Progenitor cell of endocrine pancreas (in vitro differentiated cells): ENCODE measurements around the gene RPRD1B. TPM values are rescaled to one million over a fixed set of nuclear protein-coding genes. Genes with fewer than 3 reads are reported as not detected.

Experiments used
- DNase-seq: peaks from one replicate; pipeline ENCODE4 v3.0.0; 2021; ENCODE audit warnings: low spot score; ENCODE audit not compliant: unreplicated experiment
- H3K27ac Mint-ChIP-seq: 2 replicates; pipeline ENCODE4 v1.8.0; 2021; ENCODE audit warnings: mild to moderate bottlenecking, moderate library complexity, mixed read lengths
- H3K27me3 Mint-ChIP-seq: 2 replicates; pipeline ENCODE4 v1.8.0; 2021; ENCODE audit warnings: mixed read lengths
- H3K36me3 Mint-ChIP-seq: 2 replicates; pipeline ENCODE4 v1.8.0; 2022; ENCODE audit warnings: mixed read lengths; ENCODE audit not compliant: insufficient read depth
- H3K4me1 Mint-ChIP-seq: 2 replicates; pipeline ENCODE4 v1.8.0; 2021; ENCODE audit warnings: low read depth, mixed read lengths
- H3K4me3 Mint-ChIP-seq: 2 replicates; pipeline ENCODE4 v1.8.0; 2021; ENCODE audit warnings: low read depth, mild to moderate bottlenecking, moderate library complexity, mixed read lengths
- H3K9me3 Mint-ChIP-seq: 2 replicates; pipeline ENCODE4 v1.8.0; 2021; ENCODE audit warnings: low read depth, mixed read lengths
- total RNA-seq: library from RNA; stranded (reverse); gene quantifications from 2 replicates; pipeline ENCODE4 v1.2.1, GENCODE V29; 2021
- TF ChIP-seq, protein P1 (sequence below): fragments of 200-600 bp; sonication (generic); IDR thresholded peaks from one replicate; pipeline ENCODE4 v1.5.0; 2021; ENCODE audit warnings: antibody characterized with exemption, mild to moderate bottlenecking; ENCODE audit not compliant: unreplicated experiment

The RPRD1B gene
- total RNA-seq, 1 donor from 2014 or later, result 31.7 TPM

DNA sequence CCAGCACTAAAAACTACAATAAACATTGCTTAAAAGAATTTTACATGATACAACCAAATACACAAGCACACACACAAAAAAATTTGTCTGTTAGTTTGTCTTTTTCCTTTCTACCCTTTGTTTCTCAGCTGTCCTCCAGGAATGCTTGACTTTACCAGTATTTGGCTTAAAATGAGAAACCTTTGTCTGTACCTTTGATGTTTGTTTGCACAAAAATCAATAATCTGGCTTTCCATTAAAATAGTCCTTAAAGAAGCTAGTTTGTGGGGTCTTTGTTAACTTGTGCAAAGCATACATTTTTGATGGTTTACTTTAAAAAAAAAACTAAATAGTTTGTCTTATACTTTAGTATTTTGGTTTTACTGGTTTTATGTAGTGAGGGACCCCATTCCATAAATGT lies 49.3 kb downstream of the RPRD1B start:
- Mint-ChIP-seq H3K27ac (peak overlapping the region; percentile 56), H3K4me3 (no peak overlapping the region), H3K9me3 (peaks cover 24% of the 10 kb centered on the region), H3K4me1 (peaks cover 22% of the 10 kb centered on the region), H3K36me3 (peaks cover 54% of the 10 kb centered on the region), H3K27me3 (no peaks in the 10 kb centered on the region)
- DNase-seq, result no peak
- TF ChIP-seq, protein P1, sequence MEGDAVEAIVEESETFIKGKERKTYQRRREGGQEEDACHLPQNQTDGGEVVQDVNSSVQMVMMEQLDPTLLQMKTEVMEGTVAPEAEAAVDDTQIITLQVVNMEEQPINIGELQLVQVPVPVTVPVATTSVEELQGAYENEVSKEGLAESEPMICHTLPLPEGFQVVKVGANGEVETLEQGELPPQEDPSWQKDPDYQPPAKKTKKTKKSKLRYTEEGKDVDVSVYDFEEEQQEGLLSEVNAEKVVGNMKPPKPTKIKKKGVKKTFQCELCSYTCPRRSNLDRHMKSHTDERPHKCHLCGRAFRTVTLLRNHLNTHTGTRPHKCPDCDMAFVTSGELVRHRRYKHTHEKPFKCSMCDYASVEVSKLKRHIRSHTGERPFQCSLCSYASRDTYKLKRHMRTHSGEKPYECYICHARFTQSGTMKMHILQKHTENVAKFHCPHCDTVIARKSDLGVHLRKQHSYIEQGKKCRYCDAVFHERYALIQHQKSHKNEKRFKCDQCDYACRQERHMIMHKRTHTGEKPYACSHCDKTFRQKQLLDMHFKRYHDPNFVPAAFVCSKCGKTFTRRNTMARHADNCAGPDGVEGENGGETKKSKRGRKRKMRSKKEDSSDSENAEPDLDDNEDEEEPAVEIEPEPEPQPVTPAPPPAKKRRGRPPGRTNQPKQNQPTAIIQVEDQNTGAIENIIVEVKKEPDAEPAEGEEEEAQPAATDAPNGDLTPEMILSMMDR, result no peak

DNA sequence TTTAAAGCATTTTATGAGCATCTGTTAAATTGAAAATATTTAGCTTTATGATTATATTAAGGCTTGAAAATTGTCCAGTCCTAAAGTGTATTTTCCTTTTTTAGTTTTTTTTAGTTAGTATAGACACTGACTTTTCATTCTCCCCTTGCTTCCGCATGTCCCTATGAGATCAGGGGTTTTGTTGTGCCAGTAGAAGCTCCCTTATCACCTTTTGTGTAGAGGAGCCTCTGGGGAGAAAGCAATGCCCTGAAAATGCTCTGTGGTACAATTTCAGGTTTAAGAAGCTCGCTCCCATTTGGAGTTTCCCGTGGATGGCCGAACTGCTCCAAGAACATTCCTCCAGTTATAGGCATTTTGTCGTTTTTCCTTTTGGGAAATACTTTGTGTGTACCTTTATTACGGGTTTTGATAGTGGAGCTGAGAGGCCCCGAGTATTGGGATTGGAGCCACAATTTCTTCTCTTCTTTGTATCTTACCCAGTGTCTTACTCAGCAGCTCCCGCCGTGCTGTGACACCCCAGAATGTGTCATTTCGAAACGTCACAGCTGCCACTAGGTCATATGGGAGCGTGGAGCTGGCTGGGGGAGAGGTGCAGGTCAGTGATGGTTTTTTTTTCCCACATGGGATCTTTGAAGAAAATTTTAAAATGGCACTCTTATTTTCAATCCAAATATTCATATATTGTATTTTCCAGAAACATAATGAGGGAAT lies 49.9 kb downstream of the RPRD1B start:
- H3K36me3 Mint-ChIP-seq, result peaks cover 56% of the 10 kb centered on the region
- H3K9me3 Mint-ChIP-seq, result peaks cover 24% of the 10 kb centered on the region
- no peak overlapping the region for H3K27ac Mint-ChIP-seq
- H3K4me1 Mint-ChIP-seq, result peaks cover 22% of the 10 kb centered on the region
- no peak overlapping the region for H3K4me3 Mint-ChIP-seq
- TF ChIP-seq, protein P1, result no peak
- H3K27me3 Mint-ChIP-seq, result no peaks in the 10 kb centered on the region
- DNase-seq, result no peak

DNA sequence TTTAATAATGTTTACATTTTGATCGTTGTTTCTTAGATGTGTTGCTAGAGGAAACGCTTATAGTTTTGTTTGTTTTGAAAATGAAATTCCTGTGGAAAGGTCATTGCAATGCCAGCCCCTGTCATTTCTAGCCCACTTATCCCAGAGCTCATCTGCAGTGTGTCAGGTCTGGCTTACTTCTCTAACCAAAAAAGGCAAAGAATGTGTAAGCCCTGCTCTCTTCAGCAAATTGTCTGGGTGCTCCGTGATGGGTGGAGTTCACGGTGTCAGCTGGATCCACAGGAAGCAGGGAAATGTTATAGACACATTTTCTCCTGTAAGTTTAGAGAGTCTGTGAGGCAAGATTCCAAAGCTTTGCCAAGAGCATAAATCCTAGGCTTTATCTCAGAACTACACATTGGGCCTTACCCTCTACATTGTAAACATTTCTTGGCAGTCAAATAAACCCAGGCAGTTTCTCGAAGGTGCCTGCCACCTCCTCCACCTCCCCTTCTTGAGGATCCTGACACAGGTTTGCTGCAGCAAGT lies 50.9 kb downstream of the RPRD1B start:
- Mint-ChIP-seq H3K27me3 (no peaks in the 10 kb centered on the region), H3K36me3 (peaks cover 48% of the 10 kb centered on the region), H3K9me3 (peaks cover 20% of the 10 kb centered on the region), H3K27ac (peak overlapping the region; percentile 10), H3K4me3 (no peak overlapping the region), H3K4me1 (peaks cover 22% of the 10 kb centered on the region)
- DNase-seq, result no peak
- TF ChIP-seq, protein P1, result no peak

DNA sequence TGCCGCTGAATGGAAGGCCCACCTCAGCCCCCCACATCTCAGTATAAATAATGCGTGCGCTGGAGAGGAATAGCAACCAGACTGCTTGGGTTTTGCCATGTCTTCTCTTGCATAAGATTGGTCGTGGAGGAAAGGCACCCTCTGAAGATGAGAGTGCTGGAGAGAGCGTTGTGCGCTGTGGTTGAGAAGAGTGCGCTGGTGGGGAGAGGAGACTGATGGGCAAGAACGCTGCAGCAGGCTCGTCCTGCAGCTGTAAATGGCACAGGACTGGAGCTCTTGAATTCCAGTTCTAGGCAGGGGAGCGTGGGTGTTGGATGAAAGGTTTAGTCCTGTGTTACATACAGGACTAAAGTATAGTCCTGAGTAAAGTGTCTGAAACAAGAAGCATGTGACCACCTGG lies 51.5 kb downstream of the RPRD1B start:
- Mint-ChIP-seq H3K4me1 (peaks cover 22% of the 10 kb centered on the region), H3K36me3 (peaks cover 43% of the 10 kb centered on the region), H3K27ac (no peak overlapping the region), H3K27me3 (no peaks in the 10 kb centered on the region), H3K9me3 (peaks cover 16% of the 10 kb centered on the region), H3K4me3 (no peak overlapping the region)
- DNase-seq, result no peak
- TF ChIP-seq, protein P1, result no peak

DNA sequence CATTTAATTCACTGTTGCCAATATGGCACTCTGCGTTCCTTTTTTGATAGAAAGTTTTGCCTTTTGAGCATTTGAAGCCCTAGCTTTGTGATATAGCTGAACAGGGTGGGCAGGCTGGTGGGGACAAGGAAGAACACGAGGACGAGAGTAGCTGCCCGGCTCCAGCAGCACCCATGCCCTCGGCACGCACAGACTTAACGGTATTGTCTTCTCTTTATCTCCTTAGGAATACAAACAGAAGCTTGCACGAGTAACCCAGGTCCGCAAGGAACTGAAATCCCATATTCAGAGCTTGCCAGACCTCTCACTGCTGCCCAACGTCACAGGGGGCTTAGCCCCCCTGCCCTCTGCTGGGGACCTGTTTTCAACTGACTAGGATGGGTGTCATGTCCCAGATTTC lies 56.0 kb downstream of the RPRD1B start:
- Mint-ChIP-seq H3K4me3 (no peak overlapping the region), H3K4me1 (peaks cover 3% of the 10 kb centered on the region), H3K27me3 (no peaks in the 10 kb centered on the region), H3K27ac (no peak overlapping the region), H3K36me3 (peaks cover 18% of the 10 kb centered on the region), H3K9me3 (no peaks in the 10 kb centered on the region)
- DNase-seq, result no peak
- TF ChIP-seq, protein P1, result no peak
